ENCODE measurements around the gene IMPG1. TPM values are rescaled to one million over a fixed set of nuclear protein-coding genes. Genes with fewer than 3 reads are reported as not detected.

IMPG1 gene
- total and polyA plus RNA-seq, 10 of the 15 experiments (the other 5 are each of a cell fraction or from before 2014, with no cell fraction given): not detected

DNA sequence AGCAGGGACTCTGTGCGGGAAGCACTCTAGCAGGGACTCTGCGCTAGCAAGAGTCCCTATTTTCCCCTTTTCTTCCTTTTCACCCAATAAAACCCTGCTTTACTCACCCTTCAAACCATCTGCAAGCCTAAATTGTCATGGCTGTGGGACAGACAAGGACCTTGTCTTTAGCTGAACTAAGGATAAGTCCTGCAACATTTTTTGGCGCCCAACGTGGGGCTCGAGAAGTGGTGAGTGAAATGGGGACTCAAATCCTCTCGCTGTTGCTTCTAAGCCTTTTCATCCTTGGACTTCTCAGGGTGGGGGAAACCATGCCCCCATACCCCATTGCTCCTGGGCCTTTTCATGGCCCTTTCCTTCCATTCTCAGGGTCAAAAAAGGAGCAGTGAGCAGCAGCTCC, 46.4 kb downstream of the IMPG1 start:
- ChIA-PET SMC1A (ENCODE audit: uncharacterized antibody, unreplicated experiment) (no interaction called here), CTCF (interaction anchor here (1.0 kb wide), 1 partner anchor 148 kb away, joined by 3 read pairs; no protein-coding TSS in a partner anchor), RAD21 (ENCODE audit: unreplicated experiment) (interaction anchor here (0.7 kb wide), 1 partner anchor 75 kb away, joined by 3 read pairs; no protein-coding TSS in a partner anchor), POLR2A (no interaction called here)
- Histone ChIP-seq H3K79me2 (ENCODE audit: control insufficient read depth, insufficient read depth, low read length) (no peaks in the 10 kb centered on the region), H3K27ac (ENCODE audit: control insufficient read depth, insufficient read depth) (no peak overlapping the region), H3K27me3 (replicated peaks in 1 of 2; ENCODE audit: control insufficient read depth in 2 of 2, insufficient read depth in 2 of 2, low read length in 1 of 2) (no peaks in the 10 kb centered on the region), H3K4me3 (no peak overlapping the region), H2AFZ (ENCODE audit: control insufficient read depth, low read depth, low read length) (no peak overlapping the region), H3K9me3 (replicated peaks; ENCODE audit: control insufficient read depth, insufficient read depth, low read length) (no peaks in the 10 kb centered on the region; the same call in 2 of the 3 replicates), H4K20me1 (ENCODE audit: control insufficient read depth, insufficient read depth) (no peaks in the 10 kb centered on the region), H3K9ac (ENCODE audit: control insufficient read depth, insufficient read depth, low read length) (no peak overlapping the region), H3K4me2 (ENCODE audit: control insufficient read depth, insufficient read depth) (no peak overlapping the region), H3K36me3 (ENCODE audit: control insufficient read depth in 2 of 2, insufficient read depth in 2 of 2, low read length in 1 of 2) (no peaks in the 10 kb centered on the region), H3K4me1 (ENCODE audit: control insufficient read depth, insufficient read depth, low read length) (no peaks in the 10 kb centered on the region)
- no peak for ATAC-seq
- TF ChIP-seq CBX5 (IDR thresholded peaks at IDR 0.05; ENCODE audit: low read depth): peak; percentile 61; the same call in 1 of the 2 replicates
- TF ChIP-seq GATAD2B (conservative IDR thresholded peaks at IDR 0.05; ENCODE audit: low read depth): no peak
- FAIRE-seq: no peak
- whole genome bisulfite sequencing (ENCODE audit: insufficient coverage, insufficient replicate concordance, low lambda C conversion rate, missing lambda C conversion rate): 40% methylated on average over 6 of the region's 6 CpGs
- intact Hi-C loops (cut with micrococcal nuclease; ENCODE audit: unreplicated experiment): no loop called here
- no TSS peak for BruUV-seq (replicated peaks)
- no peak for DNase-seq (ENCODE audit: low read depth, low spot score)
- in situ Hi-C loops (cut with MboI): no loop called here

DNA sequence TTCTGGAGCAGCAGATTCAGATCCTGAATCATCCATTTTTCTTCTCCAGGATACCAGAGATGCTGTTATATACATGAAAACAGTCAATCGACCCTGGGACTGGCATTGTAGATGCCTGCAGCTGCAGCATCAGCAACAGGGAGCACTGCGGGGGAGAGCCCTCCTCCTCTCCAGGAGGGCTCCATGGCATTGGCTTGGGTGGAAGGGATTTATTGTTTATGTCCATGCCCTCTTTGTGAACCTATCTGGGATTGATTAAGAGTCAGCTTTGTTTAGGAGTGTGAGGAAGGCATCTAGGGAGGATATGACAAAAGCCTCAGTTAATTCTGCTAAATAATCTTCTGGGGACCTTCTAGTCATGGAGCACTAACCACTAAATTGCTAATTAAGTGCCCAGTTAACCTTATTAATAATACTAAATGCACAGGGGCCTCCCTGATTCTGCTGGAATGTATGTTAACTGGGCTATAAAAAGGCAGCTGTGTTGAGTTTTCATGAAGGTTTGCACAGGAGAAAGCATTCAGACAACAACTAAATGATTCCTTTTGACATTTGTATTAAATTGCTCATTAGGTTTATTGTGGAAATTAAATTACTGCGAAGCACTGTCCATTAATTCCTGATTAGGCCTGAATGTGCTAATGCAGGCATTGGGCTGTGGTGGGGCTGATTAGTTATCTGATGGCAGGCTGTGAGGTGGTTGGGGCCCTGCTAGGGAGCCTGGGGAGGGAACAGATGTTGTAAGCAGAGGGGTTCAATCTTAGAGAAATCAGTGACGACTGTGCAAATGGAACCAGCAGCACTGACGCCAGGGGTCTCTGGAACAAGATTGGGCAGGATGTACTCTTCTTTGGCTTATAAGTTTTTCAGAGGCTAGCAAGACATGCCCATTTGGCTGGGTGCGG, 57.6 kb downstream of the IMPG1 start:
- no peaks in the 10 kb centered on the region for H3K4me1 ChIP-seq (ENCODE audit: control insufficient read depth, insufficient read depth, low read length)
- DNase-seq (ENCODE audit: low read depth, low spot score) (no peak), ATAC-seq (no peak), FAIRE-seq (no peak)
- ChIA-PET SMC1A (ENCODE audit: uncharacterized antibody, unreplicated experiment) (no interaction called here), RAD21 (ENCODE audit: unreplicated experiment) (no interaction called here), POLR2A (no interaction called here), CTCF (no interaction called here)
- H3K9ac ChIP-seq (ENCODE audit: control insufficient read depth, insufficient read depth, low read length): no peak overlapping the region
- H3K27ac ChIP-seq (ENCODE audit: control insufficient read depth, insufficient read depth): no peak overlapping the region
- no peak overlapping the region for H3K4me2 ChIP-seq (ENCODE audit: control insufficient read depth, insufficient read depth)
- 51% methylated on average over 6 of the region's 6 CpGs for WGBS (ENCODE audit: insufficient coverage, insufficient replicate concordance, low lambda C conversion rate, missing lambda C conversion rate)
- in situ Hi-C loops (cut with MboI): no loop called here
- no peaks in the 10 kb centered on the region for H3K79me2 ChIP-seq (ENCODE audit: control insufficient read depth, insufficient read depth, low read length)
- intact Hi-C loops (cut with micrococcal nuclease; ENCODE audit: unreplicated experiment): no loop called here
- H2AFZ ChIP-seq (ENCODE audit: control insufficient read depth, low read depth, low read length): no peak overlapping the region
- no peaks in the 10 kb centered on the region for H3K36me3 ChIP-seq (ENCODE audit: control insufficient read depth in 2 of 2, insufficient read depth in 2 of 2, low read length in 1 of 2)
- no peaks in the 10 kb centered on the region for H4K20me1 ChIP-seq (ENCODE audit: control insufficient read depth, insufficient read depth)
- H3K9me3 ChIP-seq (replicated peaks; ENCODE audit: control insufficient read depth, insufficient read depth, low read length): no peaks in the 10 kb centered on the region
- no peaks in the 10 kb centered on the region for H3K27me3 ChIP-seq (replicated peaks in 1 of 2; ENCODE audit: control insufficient read depth in 2 of 2, insufficient read depth in 2 of 2, low read length in 1 of 2)
- no TSS peak for BruUV-seq (replicated peaks)
- H3K4me3 ChIP-seq: no peak overlapping the region
- TF ChIP-seq FOS (IDR thresholded peaks at IDR 0.05; ENCODE audit: borderline replicate concordance, extremely low read depth, insufficient read length) (no peak), ZZZ3 (IDR thresholded peaks at IDR 0.05; ENCODE audit: control insufficient read depth, insufficient read length, low read depth) (no peak), TCF7 (IDR thresholded peaks at IDR 0.05; ENCODE audit: borderline replicate concordance) (no peak), KAT2A (conservative IDR thresholded peaks at IDR 0.05; ENCODE audit: control insufficient read depth, low read depth, low read length) (no peak), LARP7 (IDR thresholded peaks at IDR 0.05) (no peak), SMAD1 (IDR thresholded peaks at IDR 0.05; ENCODE audit: low read depth, partially characterized antibody) (no peak), SMAD5 (IDR thresholded peaks at IDR 0.05; ENCODE audit: low read depth) (no peak)
- TF ChIP-seq, protein P1, sequence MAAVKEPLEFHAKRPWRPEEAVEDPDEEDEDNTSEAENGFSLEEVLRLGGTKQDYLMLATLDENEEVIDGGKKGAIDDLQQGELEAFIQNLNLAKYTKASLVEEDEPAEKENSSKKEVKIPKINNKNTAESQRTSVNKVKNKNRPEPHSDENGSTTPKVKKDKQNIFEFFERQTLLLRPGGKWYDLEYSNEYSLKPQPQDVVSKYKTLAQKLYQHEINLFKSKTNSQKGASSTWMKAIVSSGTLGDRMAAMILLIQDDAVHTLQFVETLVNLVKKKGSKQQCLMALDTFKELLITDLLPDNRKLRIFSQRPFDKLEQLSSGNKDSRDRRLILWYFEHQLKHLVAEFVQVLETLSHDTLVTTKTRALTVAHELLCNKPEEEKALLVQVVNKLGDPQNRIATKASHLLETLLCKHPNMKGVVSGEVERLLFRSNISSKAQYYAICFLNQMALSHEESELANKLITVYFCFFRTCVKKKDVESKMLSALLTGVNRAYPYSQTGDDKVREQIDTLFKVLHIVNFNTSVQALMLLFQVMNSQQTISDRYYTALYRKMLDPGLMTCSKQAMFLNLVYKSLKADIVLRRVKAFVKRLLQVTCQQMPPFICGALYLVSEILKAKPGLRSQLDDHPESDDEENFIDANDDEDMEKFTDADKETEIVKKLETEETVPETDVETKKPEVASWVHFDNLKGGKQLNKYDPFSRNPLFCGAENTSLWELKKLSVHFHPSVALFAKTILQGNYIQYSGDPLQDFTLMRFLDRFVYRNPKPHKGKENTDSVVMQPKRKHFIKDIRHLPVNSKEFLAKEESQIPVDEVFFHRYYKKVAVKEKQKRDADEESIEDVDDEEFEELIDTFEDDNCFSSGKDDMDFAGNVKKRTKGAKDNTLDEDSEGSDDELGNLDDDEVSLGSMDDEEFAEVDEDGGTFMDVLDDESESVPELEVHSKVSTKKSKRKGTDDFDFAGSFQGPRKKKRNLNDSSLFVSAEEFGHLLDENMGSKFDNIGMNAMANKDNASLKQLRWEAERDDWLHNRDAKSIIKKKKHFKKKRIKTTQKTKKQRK (IDR thresholded peaks at IDR 0.05; ENCODE audit: low read depth, low read length): no peak
- TF ChIP-seq, protein P2, sequence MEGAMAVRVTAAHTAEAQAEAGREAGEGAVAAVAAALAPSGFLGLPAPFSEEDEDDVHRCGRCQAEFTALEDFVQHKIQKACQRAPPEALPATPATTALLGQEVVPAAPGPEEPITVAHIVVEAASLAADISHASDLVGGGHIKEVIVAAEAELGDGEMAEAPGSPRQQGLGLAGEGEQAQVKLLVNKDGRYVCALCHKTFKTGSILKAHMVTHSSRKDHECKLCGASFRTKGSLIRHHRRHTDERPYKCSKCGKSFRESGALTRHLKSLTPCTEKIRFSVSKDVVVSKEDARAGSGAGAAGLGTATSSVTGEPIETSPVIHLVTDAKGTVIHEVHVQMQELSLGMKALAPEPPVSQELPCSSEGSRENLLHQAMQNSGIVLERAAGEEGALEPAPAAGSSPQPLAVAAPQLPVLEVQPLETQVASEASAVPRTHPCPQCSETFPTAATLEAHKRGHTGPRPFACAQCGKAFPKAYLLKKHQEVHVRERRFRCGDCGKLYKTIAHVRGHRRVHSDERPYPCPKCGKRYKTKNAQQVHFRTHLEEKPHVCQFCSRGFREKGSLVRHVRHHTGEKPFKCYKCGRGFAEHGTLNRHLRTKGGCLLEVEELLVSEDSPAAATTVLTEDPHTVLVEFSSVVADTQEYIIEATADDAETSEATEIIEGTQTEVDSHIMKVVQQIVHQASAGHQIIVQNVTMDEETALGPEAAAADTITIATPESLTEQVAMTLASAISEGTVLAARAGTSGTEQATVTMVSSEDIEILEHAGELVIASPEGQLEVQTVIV (IDR thresholded peaks at IDR 0.05; ENCODE audit: borderline replicate concordance, partially characterized antibody): no peak

Data from GM12878 (cell line).